Panc1 (cell line): Measurements from ENCODE around the gene HTATIP2. TPM values are rescaled to one million over a fixed set of nuclear protein-coding genes. Genes with fewer than 3 reads are reported as not detected.
A peak's percentile ranks its signal among the peaks of the same experiment; 100 is the strongest.

ENCODE experiments used
- ATAC-seq: fragments of 200-7000 bp; cut with Tn5 transposase; 2 replicates; pipeline ENCODE4 v1.9.1; 2020; ENCODE audit warnings: mild to moderate bottlenecking, moderate library complexity
- BruUV-seq: library from RNA; stranded (reverse); fragments of 400-500 nt; replicated peaks from 2 replicates; lab custom pipeline; 2021; lab: Mats Ljungman, UMichigan
- CTCF ChIA-PET: fragments of 300-600 bp; sonication (Branson Sonifier 250); formaldehyde crosslinking; loops from one replicate; lab custom pipeline; 2022; ENCODE audit warnings: antibody characterized with exemption; lab: Charles Lee
- POLR2A ChIA-PET: fragments of 300-600 bp; sonication (Branson Sonifier 250); formaldehyde crosslinking; loops from one replicate; lab custom pipeline; 2022; ENCODE audit warnings: antibody characterized with exemption; lab: Charles Lee
- DNase-seq: peaks from one replicate; pipeline ENCODE4 v3.0.0-alpha.2; 2010; ENCODE audit warnings: low read depth, low spot score
- H3K27ac ChIP-seq: 2 replicates; pipeline ENCODE4 v1.5.1; 2011; ENCODE audit warnings: mild to moderate bottlenecking, low read length, inconsistent platforms
- H3K27me3 ChIP-seq: fragments of 200-500 bp; sonication (Bioruptor generic); 2 replicates; pipeline ENCODE4 v1.6.0; 2014; ENCODE audit warnings: low read length, inconsistent platforms; ENCODE audit not compliant: control insufficient read depth, insufficient read depth
- H3K36me3 ChIP-seq: fragments of 200-500 bp; sonication (Bioruptor generic); 2 replicates; pipeline ENCODE4 v1.5.1; 2014; ENCODE audit warnings: inconsistent platforms, mild to moderate bottlenecking, low read length, moderate library complexity; ENCODE audit not compliant: control insufficient read depth, insufficient read depth
- H3K4me1 ChIP-seq: 2 replicates; pipeline ENCODE4 v1.5.1; 2011; ENCODE audit warnings: inconsistent platforms, mild to moderate bottlenecking, low read length, moderate library complexity; ENCODE audit not compliant: control insufficient read depth, insufficient read depth
- H3K4me3 ChIP-seq, 2 experiments: 2 replicates each; pipeline ENCODE4 v1.5.1; 2011 to 2012; ENCODE audit warnings: low read depth in 2 of 2, low read length in 2 of 2, mild to moderate bottlenecking in 2 of 2, inconsistent platforms in 1 of 2, moderate library complexity in 1 of 2
- H3K9me3 ChIP-seq: fragments of 200-500 bp; sonication (Bioruptor generic); 2 replicates; pipeline ENCODE4 v1.5.1; 2014; ENCODE audit warnings: low read depth, mild to moderate bottlenecking, inconsistent platforms, low read length, moderate library complexity; ENCODE audit not compliant: control insufficient read depth, insufficient read depth
- CTCF ChIP-seq: fragments of 450-650 bp; IDR thresholded peaks from 2 replicates; pipeline ENCODE4 v1.5.1; 2017; ENCODE audit warnings: mild to moderate bottlenecking
- POLR2AphosphoS5 ChIP-seq: IDR thresholded peaks from 2 replicates; pipeline ENCODE4 v1.6.1; 2012; ENCODE audit warnings: mild to moderate bottlenecking, low read depth, low read length, moderate library complexity
- REST ChIP-seq, 2 experiments: IDR thresholded peaks; 2 replicates each; pipeline ENCODE4 v1.6.1; 2011 to 2012; ENCODE audit warnings: low read depth in 2 of 2, control low read depth in 1 of 2, low read length in 1 of 2, mild to moderate bottlenecking in 1 of 2, moderate library complexity in 1 of 2; ENCODE audit not compliant: insufficient read depth in 1 of 2
- SIN3A ChIP-seq: IDR thresholded peaks from 2 replicates; pipeline ENCODE4 v1.6.1; 2012; ENCODE audit warnings: low read depth, mild to moderate bottlenecking, low read length, moderate library complexity, borderline replicate concordance; ENCODE audit not compliant: insufficient read depth
- TCF7L2 ChIP-seq: IDR thresholded peaks from 2 replicates; pipeline ENCODE4 v1.6.1; 2011; ENCODE audit warnings: mild to moderate bottlenecking, low read depth, low read length, inconsistent platforms
- in situ Hi-C: cut with HindIII; loops from 2 replicates; pipeline ENCODE4 v1.10.0; 2016; ENCODE audit warnings: low sequenced_read_pairs, low pct_unique_long_range_greater_than_20kb
- intact Hi-C: fragments of 100-400 bp; cut with micrococcal nuclease; formaldehyde crosslinking; loops from one replicate; pipeline ENCODE4 v1.10.0; 2022; ENCODE audit not compliant: unreplicated experiment
- total RNA-seq: library from RNA; stranded (reverse); gene quantifications from one replicate; pipeline ENCODE4 v1.2.1, GENCODE V29; 2021; ENCODE audit not compliant: unreplicated experiment

The HTATIP2 gene
- total RNA-seq, 1 experiment from 2014 or later = 68.9 TPM

- in situ Hi-C loops (no loop called here), intact Hi-C loops (no loop called here)
- TSS peak; percentile 41 for BruUV-seq
- Histone ChIP-seq H3K4me3 (peak overlapping the region; percentile 9 to 42; a peak in 3 of 4 replicates), H3K27ac (peak overlapping the region; percentile 75), H3K27me3 (no peaks in the 10 kb centered on the region), H3K4me1 (peaks cover 36% of the 10 kb centered on the region), H3K9me3 (no peaks in the 10 kb centered on the region), H3K36me3 (peaks cover under 1% of the 10 kb centered on the region)
- ChIA-PET CTCF (no interaction called here), POLR2A (no interaction called here)
- peak; percentile 73 for ATAC-seq
- TF ChIP-seq REST (IDR thresholded peaks at IDR 0.05; ENCODE audit: insufficient read depth in 1 of 2, low read depth in 2 of 2, low read length in 1 of 2) = no peak
- no peak for TF ChIP-seq TCF7L2
- TF ChIP-seq SIN3A = no peak
- TF ChIP-seq POLR2AphosphoS5 = no peak
- TF ChIP-seq CTCF = no peak
- DNase-seq = peak; percentile 82
These were observed 3.9 kb downstream of the HTATIP2 start for GRCh38 chr11:20367313-20367948.

GRCh38 chr11:20368438-20368837 lies 4.9 kb downstream of the HTATIP2 start:
- no peak for DNase-seq
- peak overlapping the region; percentile 49; the same call in 1 of the 2 replicates for H3K27ac ChIP-seq
- no peak for ATAC-seq
- H3K27me3 ChIP-seq = no peaks in the 10 kb centered on the region
- POLR2A ChIA-PET = no interaction called here
- peaks cover 30% of the 10 kb centered on the region for H3K4me1 ChIP-seq
- TF ChIP-seq POLR2AphosphoS5 (no peak), CTCF (no peak), SIN3A (no peak), TCF7L2 (no peak), REST (IDR thresholded peaks at IDR 0.05; ENCODE audit: insufficient read depth in 1 of 2, low read depth in 2 of 2, low read length in 1 of 2) (no peak)
- H3K9me3 ChIP-seq = no peaks in the 10 kb centered on the region
- no peak overlapping the region for H3K4me3 ChIP-seq
- CTCF ChIA-PET = no interaction called here
- peaks cover 2% of the 10 kb centered on the region for H3K36me3 ChIP-seq
- intact Hi-C loops = no loop called here
- in situ Hi-C loops = no loop called here
- no TSS peak for BruUV-seq
